PFSK-1 (cell line): ENCODE data around the gene SLC10A7.

Experiments used
- POLR2AphosphoS5 ChIP-seq: IDR thresholded peaks from 2 replicates; pipeline ENCODE4 v1.6.1; 2012; ENCODE audit warnings: low read depth, mild to moderate bottlenecking, control low read depth, low read length, moderate library complexity
- TAF1 ChIP-seq: IDR thresholded peaks from 2 replicates; pipeline ENCODE4 v1.6.1; 2012; ENCODE audit warnings: low read length, control low read depth, borderline replicate concordance; ENCODE audit not compliant: insufficient read depth

GRCh38 chr4:146500216-146500615 is 21.5 kb downstream of the SLC10A7 start:
- TF ChIP-seq TAF1 (no peak), POLR2AphosphoS5 (no peak)
